Neutrophil (primary cell): ENCODE measurements around the gene SF3B6.

Source experiments
- H3K27ac ChIP-seq: fragments of 200-600 bp; sonication (generic); 2 replicates; pipeline ENCODE4 v1.5.1; 2016; ENCODE audit warnings: mild to moderate bottlenecking, moderate library complexity
- H3K27me3 ChIP-seq: fragments of 200-600 bp; sonication (generic); 2 replicates; pipeline ENCODE4 v1.6.0; 2016; ENCODE audit warnings: mild to moderate bottlenecking
- H3K36me3 ChIP-seq: fragments of 200-600 bp; sonication (generic); 2 replicates; pipeline ENCODE4 v1.5.1; 2017
- H3K4me1 ChIP-seq, 2 experiments: fragments of 200-600 bp in 1 of 2; sonication (generic) in 1 of 2; 1 replicate in 1 of 2; 2 replicates in 1 of 2; pipeline versions ENCODE4 v1.5.1 to v1.6.1; 2013 to 2016; ENCODE audit warnings: low read depth in 1 of 2, low read length in 1 of 2, mild to moderate bottlenecking in 1 of 2, moderate library complexity in 1 of 2; ENCODE audit not compliant: control insufficient read depth in 1 of 2, insufficient read depth in 1 of 2
- H3K4me3 ChIP-seq, 2 experiments: fragments of 200-600 bp in 1 of 2; sonication (generic) in 1 of 2; 1 replicate in 1 of 2; 2 replicates in 1 of 2; pipeline ENCODE4 v1.5.1; 2013 to 2016; ENCODE audit warnings: low read depth in 1 of 2, low read length in 1 of 2, mild to moderate bottlenecking in 1 of 2, moderate library complexity in 1 of 2
- H3K9me3 ChIP-seq: fragments of 200-600 bp; sonication (generic); 2 replicates; pipeline ENCODE4 v1.5.1; 2016
- CTCF ChIP-seq: fragments of 200-600 bp; sonication (generic); IDR thresholded peaks from 2 replicates; pipeline ENCODE4 v1.5.1; 2016; ENCODE audit warnings: antibody characterized with exemption

SF3B6 gene

GRCh38 chr2:24087032-24087431, 10.9 kb upstream of the SF3B6 start:
- peaks cover 48 to 51% of the 10 kb centered on the region in 2 experiments for H3K4me1 ChIP-seq
- no peak overlapping the region for H3K4me3 ChIP-seq
- peaks cover 25% of the 10 kb centered on the region for H3K36me3 ChIP-seq
- no peak for TF ChIP-seq CTCF
- no peaks in the 10 kb centered on the region for H3K9me3 ChIP-seq
- H3K27me3 ChIP-seq, result no peaks in the 10 kb centered on the region
- H3K27ac ChIP-seq, result no peak overlapping the region

GRCh38 chr2:24086241-24086640, 10.1 kb upstream of the SF3B6 start:
- no peaks in the 10 kb centered on the region for H3K9me3 ChIP-seq
- no peaks in the 10 kb centered on the region for H3K27me3 ChIP-seq
- peaks cover 56 to 59% of the 10 kb centered on the region in 2 experiments for H3K4me1 ChIP-seq
- H3K27ac ChIP-seq, result no peak overlapping the region
- H3K36me3 ChIP-seq, result peaks cover 25% of the 10 kb centered on the region
- no peak overlapping the region for H3K4me3 ChIP-seq
- no peak for TF ChIP-seq CTCF

- Histone ChIP-seq H3K4me1 (peaks cover 67 to 70% of the 10 kb centered on the region in 2 experiments), H3K27me3 (no peaks in the 10 kb centered on the region), H3K27ac (peak overlapping the region; percentile 81), H3K9me3 (no peaks in the 10 kb centered on the region), H3K36me3 (peaks cover 25% of the 10 kb centered on the region), H3K4me3 (peak overlapping the region; percentile 77 to 83)
- TF ChIP-seq CTCF, result no peak
These were observed 9.0 kb upstream of the SF3B6 start for GRCh38 chr2:24085200-24085489.

- H3K4me1 ChIP-seq, result peaks cover 68 to 70% of the 10 kb centered on the region in 2 experiments
- TF ChIP-seq CTCF, result peak; percentile 95
- H3K27ac ChIP-seq, result peak within 1 kb of the TSS; percentile 81
- no peaks in the 10 kb centered on the region for H3K27me3 ChIP-seq
- H3K4me3 ChIP-seq, result peak within 1 kb of the TSS; percentile 77 to 83
- H3K36me3 ChIP-seq, result peaks cover 30% of the 10 kb centered on the region
- H3K9me3 ChIP-seq, result no peaks in the 10 kb centered on the region
These were observed 8.5 kb upstream of the SF3B6 start, which contains the start of gene TP53I3 for GRCh38 chr2:24084386-24085199. TSS of gene TP53I3 (minus strand) at chr2:24084834. CDS start at chr2:24084326, 508 bp downstream.

- Histone ChIP-seq H3K4me1 (peaks cover 64 to 65% of the 10 kb centered on the region in 2 experiments), H3K9me3 (no peaks in the 10 kb centered on the region), H3K27me3 (no peaks in the 10 kb centered on the region), H3K4me3 (peak overlapping the region; percentile 77 to 83), H3K27ac (peak overlapping the region; percentile 81), H3K36me3 (peaks cover 30% of the 10 kb centered on the region)
- TF ChIP-seq CTCF, result no peak
These were observed 7.7 kb upstream of the SF3B6 start for GRCh38 chr2:24083567-24084385.
